ENCODE data around the gene FOXP1.

- TF ChIP-seq EZH2 (IDR thresholded peaks at IDR 0.05; ENCODE audit: low read length, missing control alignments): no peak
- TF ChIP-seq CTCF (conservative IDR thresholded peaks at IDR 0.05 in 1 of 2, IDR thresholded peaks at IDR 0.05 in 1 of 2; ENCODE audit: low read depth in 1 of 2, low read length in 2 of 2): no peak
Observed at GRCh38 chr3:71564361-71564760, 19.2 kb downstream of the FOXP1 start.

Measured in fibroblast of lung (primary cell).